GM23338 (cell line): ENCODE measurements around the gene HTT.

Experiments
- EZH2 ChIP-seq: fragments of 200-600 bp; sonication (generic); IDR thresholded peaks from one replicate; pipeline ENCODE4 v1.8.0; 2017; ENCODE audit warnings: antibody characterized with exemption, mild to moderate bottlenecking, low read depth; ENCODE audit not compliant: unreplicated experiment
- EZH2phosphoT487 ChIP-seq: fragments of 200-600 bp; sonication (generic); IDR thresholded peaks from one replicate; pipeline ENCODE4 v1.8.1; 2018; ENCODE audit warnings: antibody characterized with exemption; ENCODE audit not compliant: unreplicated experiment
- POLR2AphosphoS5 ChIP-seq: IDR thresholded peaks from 2 replicates; pipeline ENCODE4 v1.6.1; 2016; ENCODE audit warnings: antibody characterized with exemption, low read depth
- TF ChIP-seq, protein P1 (sequence below), 2 experiments: fragments of 200-600 bp in 1 of 2; sonication (generic) in 1 of 2; conservative IDR thresholded peaks; 2 replicates each; pipeline versions ENCODE4 v1.5.1 to v1.6.1; 2016 to 2017; ENCODE audit warnings: antibody characterized with exemption in 2 of 2, low read depth in 2 of 2, mild to moderate bottlenecking in 2 of 2, moderate library complexity in 1 of 2
- TF ChIP-seq, protein P2 (sequence below): IDR thresholded peaks from one replicate; pipeline ENCODE4 v1.6.1; 2018; ENCODE audit warnings: antibody characterized with exemption; ENCODE audit not compliant: unreplicated experiment

DNA sequence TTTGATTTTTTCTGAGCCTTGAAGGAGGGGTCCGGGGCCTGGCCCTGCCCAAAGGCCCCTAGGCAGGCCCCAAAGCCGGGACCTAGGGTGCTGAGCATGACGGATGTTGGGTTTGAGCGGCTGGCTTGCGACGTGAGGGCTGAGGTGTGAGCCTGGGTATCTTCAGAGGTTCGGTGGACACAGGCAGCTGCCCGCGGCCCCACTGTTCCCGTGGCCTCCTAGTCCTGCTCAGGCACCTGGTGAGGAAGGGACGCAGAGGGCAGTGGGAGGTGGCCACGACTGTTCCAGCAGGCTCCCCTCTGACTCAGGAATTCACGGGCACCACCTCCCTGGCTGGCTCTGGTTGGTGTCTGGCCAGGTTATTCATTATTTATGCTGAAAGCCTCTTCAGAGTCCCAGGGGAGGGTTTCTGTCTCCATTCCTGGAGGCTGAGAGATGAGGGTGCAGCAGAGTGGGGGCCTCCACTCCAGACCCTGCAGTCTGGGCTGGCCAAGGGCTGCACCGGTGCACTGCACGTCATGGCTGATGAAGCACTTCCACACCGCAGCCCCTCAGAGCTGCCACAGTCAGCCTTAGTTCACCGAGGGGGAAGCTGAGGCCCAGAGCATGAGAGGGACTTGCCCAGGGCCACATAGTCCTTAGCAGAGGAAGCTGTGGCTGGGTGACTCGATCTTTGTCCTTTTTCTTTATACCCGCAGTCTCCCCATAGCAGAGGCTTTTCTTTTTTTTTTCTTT lies 176.6 kb downstream of the HTT start:
- TF ChIP-seq, protein P1, sequence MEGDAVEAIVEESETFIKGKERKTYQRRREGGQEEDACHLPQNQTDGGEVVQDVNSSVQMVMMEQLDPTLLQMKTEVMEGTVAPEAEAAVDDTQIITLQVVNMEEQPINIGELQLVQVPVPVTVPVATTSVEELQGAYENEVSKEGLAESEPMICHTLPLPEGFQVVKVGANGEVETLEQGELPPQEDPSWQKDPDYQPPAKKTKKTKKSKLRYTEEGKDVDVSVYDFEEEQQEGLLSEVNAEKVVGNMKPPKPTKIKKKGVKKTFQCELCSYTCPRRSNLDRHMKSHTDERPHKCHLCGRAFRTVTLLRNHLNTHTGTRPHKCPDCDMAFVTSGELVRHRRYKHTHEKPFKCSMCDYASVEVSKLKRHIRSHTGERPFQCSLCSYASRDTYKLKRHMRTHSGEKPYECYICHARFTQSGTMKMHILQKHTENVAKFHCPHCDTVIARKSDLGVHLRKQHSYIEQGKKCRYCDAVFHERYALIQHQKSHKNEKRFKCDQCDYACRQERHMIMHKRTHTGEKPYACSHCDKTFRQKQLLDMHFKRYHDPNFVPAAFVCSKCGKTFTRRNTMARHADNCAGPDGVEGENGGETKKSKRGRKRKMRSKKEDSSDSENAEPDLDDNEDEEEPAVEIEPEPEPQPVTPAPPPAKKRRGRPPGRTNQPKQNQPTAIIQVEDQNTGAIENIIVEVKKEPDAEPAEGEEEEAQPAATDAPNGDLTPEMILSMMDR (conservative IDR thresholded peaks at IDR 0.05; ENCODE audit: low read depth in 2 of 2), result no peak
- no peak for TF ChIP-seq EZH2
- TF ChIP-seq, protein P2, sequence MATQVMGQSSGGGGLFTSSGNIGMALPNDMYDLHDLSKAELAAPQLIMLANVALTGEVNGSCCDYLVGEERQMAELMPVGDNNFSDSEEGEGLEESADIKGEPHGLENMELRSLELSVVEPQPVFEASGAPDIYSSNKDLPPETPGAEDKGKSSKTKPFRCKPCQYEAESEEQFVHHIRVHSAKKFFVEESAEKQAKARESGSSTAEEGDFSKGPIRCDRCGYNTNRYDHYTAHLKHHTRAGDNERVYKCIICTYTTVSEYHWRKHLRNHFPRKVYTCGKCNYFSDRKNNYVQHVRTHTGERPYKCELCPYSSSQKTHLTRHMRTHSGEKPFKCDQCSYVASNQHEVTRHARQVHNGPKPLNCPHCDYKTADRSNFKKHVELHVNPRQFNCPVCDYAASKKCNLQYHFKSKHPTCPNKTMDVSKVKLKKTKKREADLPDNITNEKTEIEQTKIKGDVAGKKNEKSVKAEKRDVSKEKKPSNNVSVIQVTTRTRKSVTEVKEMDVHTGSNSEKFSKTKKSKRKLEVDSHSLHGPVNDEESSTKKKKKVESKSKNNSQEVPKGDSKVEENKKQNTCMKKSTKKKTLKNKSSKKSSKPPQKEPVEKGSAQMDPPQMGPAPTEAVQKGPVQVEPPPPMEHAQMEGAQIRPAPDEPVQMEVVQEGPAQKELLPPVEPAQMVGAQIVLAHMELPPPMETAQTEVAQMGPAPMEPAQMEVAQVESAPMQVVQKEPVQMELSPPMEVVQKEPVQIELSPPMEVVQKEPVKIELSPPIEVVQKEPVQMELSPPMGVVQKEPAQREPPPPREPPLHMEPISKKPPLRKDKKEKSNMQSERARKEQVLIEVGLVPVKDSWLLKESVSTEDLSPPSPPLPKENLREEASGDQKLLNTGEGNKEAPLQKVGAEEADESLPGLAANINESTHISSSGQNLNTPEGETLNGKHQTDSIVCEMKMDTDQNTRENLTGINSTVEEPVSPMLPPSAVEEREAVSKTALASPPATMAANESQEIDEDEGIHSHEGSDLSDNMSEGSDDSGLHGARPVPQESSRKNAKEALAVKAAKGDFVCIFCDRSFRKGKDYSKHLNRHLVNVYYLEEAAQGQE, result no peak
- no peak for TF ChIP-seq POLR2AphosphoS5
- TF ChIP-seq EZH2phosphoT487, result no peak
